Measurements from ENCODE around the gene SYTL5.

The SYTL5 gene

DNA sequence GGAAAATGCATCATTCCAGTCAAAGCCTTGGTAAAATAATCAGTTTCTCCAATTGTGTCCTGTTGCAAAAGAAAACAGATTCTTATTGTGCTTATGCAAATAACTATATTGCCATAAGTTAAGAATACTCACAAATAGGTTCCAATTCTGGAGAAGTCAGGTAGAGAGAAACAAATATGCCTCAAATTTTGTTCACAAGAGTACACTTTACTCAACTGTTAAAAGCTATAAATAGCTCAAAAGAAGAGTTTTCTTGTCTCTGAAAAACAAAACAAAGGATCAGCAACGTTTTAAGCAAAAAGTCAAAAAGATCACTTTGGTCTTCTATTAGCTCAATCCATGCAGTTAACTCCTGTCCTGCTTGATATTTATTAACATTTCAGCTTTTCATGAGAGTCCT is 21.9 kb downstream of the SYTL5 start:
- DNase-seq, result no peak

DNA sequence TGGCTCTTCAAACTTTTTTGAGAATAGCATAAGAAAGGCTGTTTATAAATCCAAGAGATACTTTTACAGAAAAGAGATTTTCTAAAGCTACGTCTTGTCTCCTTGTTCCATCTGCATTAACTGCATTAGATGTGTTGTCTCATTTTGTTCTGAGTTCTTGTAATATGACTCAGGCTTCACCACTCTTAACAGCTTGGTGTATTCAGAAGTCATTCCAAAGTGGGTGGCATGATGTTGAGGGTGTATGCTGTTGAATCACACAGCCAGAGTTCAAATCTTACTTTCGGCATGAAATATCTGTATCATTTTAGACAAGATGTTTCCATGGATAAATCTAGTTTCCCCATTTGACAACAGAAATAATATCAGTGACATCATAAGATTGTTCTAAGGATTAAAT is 30.1 kb downstream of the SYTL5 start:
- no peak for DNase-seq

DNA sequence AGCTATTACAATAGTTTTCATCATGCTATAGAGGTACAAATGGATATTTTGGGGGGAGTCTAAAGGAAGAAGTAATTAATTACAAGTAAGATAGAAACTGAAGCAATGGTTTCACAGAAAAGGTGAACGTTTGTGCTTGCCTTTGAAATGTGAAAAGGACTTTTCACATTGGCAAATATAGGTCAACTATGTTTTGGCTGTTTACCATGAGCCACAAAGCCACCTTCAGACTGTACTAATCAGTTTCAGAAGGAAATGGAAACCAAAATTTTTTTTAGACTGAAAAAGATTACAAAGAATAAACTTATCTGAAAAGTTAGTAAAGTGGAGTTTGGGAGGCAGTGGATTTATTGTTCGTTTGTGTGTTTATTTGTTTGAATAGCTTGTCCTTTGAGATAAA is 32.1 kb downstream of the SYTL5 start:
- DNase-seq, result no peak

DNA sequence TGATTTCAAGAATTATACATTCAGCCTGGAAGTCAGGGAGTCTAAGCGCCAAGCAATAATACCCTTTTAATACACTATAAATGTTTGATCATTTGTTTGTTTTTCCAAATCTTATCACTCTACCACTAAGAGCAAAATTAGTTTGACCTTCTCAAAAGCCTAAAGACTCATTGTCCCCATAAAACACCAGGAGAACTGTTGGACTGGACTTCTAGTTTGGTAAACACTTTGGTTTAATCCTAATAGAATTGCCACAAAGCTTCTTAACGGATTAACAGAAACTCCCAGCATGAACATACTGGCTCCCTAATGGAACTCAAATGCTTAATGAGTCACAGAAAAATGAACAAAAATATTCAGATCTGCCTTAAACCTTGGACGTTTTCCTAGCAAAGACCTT is 34.9 kb downstream of the SYTL5 start:
- DNase-seq, result no peak

DNA sequence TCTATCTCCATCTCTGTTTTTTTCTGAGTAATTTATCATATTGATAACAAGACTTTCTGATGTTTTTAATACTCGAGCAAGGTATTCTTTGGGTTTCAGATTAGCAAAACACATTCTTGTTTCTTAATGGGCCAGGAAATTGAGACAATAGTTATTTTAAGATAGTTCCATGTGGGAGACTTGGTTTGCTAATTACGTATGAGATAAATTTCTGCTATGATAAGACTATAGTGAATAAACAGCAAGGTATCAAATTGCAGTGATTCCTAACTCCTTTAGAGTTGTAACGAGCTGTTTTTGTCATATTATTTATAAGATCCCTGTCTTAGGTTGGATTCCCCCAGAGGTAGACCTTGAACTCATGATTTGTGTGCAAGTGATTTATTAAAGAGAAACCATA is 38.3 kb downstream of the SYTL5 start:
- no peak for DNase-seq

DNA sequence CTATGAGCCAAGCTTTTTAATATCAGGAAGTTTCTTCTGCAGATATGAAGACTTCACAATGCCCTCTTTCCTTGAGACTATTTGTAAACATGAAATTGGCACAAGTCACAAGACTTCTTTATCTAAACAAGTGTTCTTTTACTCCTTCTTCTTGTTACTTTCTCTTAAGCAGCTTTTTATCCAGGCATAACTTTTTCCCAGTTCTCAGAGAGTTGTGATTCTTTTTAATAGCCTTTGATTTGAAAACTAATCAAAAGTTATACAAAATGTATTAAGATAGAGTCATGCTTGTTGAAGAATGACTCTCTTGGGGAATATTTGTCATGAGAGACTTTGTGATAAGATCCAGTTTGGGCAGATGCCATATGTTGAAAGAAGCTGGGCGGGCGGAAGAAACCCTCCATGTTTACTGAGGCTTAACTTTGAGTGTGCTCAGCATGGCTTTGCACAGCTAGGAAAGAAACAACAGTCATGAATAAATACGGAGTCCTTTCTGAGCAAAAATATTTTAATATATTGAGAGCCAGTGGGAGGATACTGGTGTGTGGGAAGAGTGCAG is 39.3 kb downstream of the SYTL5 start:
- DNase-seq, result no peak

DNA sequence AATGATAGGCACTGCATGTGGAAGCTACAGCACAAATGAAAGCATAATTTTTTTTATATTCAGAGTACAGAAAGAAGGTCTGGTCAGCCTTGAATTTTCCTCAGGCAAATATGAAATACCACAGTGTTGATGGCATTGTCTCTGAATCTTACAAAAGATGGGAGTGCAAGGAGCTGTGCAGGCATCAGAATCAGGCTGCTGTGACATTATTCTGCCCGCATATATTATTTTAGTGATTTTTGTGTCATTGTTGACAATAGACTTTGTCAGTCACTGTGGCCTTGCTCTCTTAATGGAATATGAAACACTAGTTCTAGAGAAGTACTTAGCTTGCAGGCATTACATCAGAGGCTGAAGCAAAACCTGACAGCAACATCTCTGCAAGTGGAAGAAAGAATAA is 42.5 kb downstream of the SYTL5 start:
- no peak for DNase-seq

DNA sequence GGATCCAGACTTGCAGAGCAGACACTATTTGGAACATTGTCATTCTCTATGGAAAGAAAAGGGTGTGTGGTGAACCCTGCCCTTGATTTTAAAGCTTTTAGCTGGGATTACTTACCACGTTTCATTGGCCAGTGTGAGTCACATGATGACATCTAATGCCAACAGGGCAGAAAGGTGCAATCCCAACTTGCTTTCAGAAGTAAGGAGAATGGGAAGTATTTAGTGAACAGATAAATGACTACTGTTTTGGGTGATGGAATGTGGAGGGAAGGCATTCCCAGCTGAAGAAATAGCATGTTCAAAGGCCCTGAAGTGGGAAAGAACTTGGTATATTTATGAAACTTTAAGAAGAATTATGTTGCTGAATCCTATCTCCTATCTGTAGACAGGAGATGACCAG is 44.5 kb downstream of the SYTL5 start:
- no peak for DNase-seq

DNA sequence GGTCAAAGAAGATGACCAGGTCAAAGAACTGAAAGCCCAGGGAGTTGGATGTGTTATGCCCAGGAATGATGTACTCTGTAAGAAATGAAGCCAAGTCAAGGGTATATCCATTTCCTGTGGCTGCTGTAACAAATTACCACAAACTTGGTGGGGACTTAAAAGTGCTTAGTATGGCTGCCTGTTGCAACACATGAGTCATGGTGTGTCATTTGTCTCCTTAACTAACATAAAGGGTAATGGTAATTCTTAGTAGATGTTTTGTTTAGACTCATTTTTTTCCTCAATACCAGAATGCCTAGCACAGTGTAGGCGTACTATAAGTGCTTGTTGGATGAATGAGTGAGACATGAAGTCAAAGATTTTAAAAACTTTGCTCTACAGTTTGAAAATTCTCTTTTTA is 45.7 kb downstream of the SYTL5 start:
- DNase-seq, result no peak

DNA sequence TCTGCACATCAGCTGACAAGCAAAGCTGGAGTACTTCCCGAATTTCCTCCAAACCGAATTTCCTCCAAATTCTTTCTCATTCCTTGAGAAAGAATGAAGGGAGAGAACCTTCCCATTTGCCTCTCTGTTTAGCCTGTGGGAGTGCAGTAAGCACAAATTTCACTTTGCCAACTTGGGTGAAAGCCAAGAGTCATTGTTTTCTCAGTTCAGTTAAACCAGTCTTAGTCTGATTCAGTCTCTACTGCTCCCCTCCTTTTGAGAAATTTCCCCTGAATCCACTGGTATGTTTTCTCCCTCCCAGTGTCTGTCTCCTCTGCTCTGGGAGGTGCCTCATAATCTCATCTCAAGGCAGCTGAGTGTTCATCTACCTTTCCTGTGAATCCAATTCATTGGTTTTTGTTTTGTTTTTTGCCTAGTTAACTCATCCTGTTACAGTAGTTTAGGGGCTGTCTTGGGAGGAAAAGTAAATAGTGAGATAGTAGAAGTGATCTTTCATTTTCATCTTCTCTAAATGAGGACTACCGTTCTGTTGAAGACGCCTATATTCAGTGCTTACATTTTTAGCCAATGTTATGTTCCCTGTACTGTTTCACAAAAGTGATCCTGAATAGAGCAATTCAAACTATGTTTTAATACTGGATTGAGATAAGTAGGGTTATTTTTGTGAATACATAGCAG is 49.0 kb downstream of the SYTL5 start:
- DNase-seq, result no peak

DNA sequence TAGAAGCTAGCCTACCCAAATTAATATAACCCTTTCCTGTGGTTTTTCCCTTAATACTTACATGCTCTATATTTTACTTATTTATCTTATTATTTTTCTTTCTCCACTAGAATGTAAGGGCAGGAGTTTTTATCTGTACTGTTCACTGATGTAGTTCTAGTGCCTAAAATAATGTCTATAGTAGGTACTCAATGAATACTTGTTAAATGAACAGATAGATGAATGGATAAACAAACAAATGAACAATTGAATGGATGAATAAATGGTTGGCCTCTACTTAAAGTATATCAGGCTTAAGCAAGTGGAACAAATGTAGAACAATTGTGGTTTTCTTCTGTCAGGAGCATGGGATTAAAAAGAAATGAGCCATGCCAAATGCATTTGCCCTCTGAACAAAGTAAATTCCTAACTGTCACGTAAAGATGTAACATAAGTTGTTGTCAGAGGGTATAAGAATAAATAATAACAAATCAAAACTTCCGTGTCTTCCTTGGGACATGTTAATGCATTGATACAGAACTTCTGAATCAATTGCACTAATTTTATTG is 54.1 kb downstream of the SYTL5 start:
- no peak for DNase-seq

DNA sequence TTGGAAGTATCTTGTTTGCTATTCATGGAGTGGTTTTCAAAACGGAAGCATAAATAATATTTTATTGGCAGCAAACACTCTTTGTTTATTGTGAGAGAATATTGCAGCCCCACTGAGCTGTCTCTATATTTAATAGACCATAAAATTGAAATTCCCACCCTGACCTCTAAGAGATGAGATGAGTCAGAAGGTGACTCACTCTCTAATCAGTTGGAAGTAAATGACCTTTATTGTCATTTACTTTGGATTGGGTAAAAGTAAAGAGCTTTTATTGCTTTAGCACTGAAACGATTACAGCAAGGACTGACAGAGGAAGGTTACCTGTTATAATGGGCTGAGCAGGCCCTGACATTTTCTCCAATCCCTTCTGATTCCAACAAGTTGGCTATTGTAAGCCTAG is 55.0 kb downstream of the SYTL5 start:
- DNase-seq, result no peak

DNA sequence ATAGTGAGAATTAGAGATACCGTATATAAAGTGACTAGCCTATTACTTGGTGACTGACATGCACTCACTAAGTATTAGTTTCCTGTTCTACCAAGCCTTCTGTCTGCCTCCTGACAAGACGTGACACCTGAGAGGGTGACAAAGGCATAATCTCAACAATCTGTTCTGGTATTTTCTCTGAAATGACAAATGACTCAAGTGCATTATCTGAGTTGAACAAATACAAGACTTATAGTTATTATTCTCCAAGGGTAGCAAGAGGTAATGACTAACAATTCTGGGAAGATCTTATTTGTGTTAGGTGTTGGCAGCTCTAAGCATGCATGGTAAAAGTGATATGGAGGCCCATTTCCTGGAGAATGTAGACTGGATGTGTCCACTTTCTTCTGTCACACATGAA is 60.6 kb downstream of the SYTL5 start:
- no peak for DNase-seq

DNA sequence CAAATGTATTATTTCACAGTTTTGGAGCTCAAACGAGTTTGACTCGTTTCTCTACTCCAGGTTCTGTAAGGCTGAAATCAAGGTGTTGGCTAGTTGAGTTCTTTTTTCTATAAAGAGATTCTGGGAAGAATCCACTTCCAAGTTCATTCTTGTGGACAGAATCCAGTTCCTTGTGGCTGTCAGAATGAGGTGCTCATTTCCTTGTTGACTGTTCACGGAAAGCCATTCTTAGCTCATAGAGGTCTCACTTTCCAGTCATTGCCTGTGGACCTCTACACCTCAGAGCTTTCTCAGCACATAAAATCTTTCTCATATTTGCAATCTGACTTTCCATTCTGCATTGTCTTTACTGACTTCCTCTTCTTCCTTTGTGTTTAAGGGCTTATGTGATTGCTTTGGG is 62.9 kb downstream of the SYTL5 start:
- no peak for DNase-seq

DNA sequence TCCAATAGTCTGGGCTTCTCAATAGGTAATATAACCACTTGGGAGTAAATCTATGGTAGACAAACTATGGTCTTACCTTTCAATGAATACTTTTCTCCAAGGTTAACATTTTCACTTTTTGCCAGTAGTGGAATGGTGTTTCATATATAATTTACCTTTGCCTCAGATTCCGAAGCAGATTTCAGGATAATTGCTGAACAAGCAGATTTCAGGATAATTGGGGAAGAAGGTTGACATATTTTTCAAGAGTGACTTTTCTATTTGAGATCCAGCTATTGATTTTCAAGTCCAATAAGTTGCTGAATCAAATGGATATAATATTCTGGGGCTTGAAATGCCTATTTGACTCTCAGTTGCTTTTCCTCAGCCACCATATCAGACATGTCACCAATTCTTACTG is 63.6 kb downstream of the SYTL5 start:
- no peak for DNase-seq

DNA sequence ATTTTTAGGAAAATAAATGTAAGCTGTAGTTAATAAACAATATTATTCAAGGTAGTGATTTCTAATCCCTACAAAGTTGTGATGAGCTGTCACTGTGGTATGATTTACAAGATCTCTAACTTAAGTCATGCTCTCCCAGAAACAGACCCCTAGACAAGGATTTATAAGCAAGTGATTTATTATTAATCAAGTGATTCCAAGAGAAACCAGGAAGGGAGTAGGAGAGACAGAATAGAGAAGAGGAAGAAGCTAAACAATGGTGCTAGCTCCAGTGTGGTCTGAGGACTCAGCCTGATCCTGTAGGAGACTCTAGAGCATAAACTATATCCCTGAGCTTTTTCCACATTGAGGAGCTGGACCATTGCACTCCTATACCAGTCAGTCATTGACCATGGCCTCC is 73.1 kb downstream of the SYTL5 start:
- no peak for DNase-seq

DNA sequence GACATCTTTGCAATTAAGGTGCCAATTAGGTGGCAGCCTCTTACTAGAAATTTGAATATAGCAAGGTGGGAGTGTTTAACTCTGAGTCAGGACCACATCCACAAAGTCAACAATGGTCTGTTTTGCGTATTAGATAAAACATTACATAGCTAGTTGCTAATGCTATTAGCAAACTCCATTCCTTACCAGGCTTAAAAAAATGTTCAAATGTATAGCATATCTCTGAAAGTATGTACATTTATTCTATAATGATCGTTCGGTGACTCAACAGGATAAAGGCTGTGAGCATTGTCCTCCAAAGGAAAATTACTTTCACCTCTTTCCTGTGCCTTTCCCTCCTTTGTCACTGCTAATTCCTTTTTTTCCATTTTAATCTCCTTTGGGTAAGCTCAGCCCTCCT is 74.5 kb downstream of the SYTL5 start:
- DNase-seq, result no peak

DNA sequence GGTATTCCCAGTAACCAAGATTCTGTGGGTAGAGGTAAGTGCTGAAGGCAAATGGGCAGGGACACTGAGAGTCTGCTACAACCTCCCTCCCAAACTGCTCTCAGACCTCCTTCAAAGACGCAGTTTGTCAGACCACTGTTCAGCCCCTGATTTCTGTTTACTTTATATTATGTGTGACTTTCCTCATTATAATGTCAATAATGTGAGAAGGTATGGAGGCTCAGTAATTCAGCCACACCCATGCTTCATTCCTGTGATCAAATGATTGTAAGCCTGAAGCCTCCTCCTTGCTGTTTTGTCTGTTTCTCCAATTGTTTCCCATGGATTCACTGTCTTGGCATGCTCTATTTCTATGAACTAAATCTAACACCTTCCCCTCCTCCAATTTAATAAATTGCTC is 75.6 kb downstream of the SYTL5 start:
- DNase-seq, result no peak

DNA sequence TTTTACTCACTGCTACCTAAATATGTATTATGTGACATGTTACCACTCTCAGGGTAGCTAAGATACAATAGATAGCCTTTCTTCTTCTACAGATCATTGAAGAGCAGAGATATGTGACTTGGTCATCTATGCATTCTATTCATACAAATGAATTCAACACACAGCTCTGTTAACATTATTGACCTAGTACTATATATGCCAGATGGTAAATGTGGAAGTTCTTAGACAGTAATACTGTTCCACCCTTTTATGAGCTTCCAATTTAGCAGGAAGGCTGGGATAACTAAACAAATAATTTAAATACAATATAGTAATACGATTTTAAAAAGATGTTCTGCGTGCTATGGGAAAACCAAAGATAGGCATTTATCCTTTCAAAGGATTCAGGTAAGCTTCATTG is 76.0 kb downstream of the SYTL5 start:
- DNase-seq, result no peak

DNA sequence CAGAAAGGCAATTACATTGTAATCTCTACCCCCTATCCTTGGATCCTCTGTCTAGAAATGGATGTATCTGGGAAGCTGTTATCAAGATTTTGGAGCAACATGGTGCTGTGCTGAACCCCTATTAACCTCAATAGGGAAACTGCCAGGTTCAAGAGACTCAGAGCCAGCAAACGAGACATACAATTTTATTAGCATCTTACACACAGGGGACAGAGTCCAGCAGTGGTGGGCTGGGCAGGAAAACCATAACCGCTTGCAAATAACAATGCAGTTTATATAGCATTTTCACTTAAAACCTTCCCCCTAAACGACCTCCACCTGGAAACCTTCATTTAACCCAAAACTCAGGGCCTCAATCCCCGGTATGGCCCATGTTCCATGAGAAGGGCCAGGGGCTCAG is 79.5 kb downstream of the SYTL5 start:
- no peak for DNase-seq

DNA sequence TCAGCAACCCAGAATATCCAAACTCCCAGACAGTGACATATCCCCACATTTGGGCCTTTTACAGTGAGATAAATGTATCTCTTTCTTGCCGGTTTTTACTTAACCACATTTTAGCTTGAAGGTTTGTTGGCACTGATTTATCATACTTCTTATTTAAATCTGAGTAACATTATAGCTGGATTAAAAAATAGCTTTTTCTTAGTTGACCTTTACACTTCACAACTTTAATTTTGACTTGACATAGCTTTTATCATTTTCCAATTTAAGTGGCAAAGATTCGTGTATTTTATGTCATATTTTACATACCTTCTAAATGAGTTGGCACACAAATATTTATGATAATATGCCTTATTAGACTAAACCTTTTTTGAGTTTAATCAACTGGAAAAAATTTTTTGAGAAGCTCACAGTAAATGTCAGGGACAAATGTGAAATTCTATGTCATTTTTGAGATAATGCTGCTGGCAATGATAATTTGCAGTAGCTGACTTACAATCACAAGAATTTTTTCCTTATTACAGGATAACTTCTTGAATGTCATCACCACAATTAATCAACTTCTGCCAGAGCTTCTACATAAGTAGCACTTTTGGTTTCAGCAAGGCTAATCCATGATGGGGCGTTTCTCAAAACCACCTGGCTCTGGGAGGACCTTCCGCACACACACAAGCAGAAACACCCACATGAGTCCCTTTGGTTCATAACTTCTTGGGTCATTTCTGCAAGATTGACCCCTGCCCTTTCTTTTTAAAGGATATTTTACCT is 80.3 kb downstream of the SYTL5 start:
- no peak for DNase-seq

DNA sequence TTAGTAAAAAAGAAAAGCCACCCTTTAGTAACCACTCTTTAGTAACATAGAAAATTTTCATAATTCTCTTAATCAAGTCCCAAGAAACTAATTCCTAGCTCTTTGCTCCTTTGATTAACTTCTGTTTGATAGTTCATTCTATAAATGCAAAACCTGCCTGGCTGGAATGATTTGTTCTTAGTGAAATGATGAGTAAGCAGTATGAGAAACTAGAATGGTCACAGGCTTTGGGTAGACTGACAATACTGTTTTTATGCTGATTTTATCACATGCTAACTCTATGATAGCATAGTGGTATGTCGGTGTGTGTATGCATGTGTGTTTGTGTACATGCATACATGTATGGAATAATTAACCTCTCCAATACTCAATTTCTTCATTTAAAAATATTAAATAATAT is 81.2 kb downstream of the SYTL5 start:
- DNase-seq, result no peak

DNA sequence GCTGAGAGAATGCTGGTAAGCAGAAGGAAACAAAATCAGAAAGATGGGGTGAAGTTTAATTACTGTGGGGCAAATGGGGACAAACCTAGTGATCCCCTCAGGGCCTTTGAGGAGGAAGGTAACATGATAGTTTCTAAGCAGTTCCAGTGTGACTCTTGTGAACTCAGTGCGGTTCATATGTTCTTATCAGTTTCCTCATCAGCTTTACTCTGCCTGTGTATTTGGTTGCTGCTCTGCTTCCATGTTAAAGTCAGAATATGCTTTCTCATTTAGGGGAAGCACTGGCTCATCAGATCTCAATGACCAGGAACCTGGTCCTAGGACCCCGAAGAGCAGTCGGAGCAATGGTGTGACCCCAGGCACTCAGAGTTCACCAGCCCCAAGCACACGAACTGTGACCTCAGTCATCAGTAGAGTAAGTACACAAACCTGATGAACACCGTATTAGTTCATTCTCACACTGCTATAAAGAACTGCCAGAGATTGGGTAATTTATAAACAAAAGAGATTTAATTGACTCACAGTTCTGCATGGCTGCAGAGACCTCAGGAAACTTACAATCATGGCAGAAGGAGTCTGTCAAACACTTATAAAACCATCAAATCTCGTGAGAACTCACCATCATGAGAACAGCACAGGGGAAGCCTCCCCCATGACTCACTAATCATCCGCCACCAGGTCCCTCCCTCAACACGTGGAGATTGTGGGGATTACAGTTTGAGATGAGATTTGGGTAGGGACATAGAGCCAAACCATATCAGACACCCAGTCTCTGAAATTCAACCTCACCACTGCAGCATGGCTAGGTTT is 83.0 kb downstream of the SYTL5 start:
- peak in 1 of 5 experiments; percentile 30 for DNase-seq

Measured in T-helper 2 cell (primary cell).